SKM-1 (cell line): Measurements from ENCODE around the gene SSR3.
"Not testable (repeated sequence)": the region's sequence is repeated elsewhere in the genome, so short reads cannot be mapped to it uniquely, and the experiment has no call there.

Experiments used
- DNase-seq: peaks from one replicate; lab custom pipeline; 2025; ENCODE audit not compliant: unreplicated experiment; lab: John Stamatoyannopoulos, UW

Gene SSR3

GRCh38 chr3:156554842-156555687 lies at the start of gene SSR3:
Gene SSR3, minus strand, starts transcription at chr3:156555117. Its CDS starts 28 bp downstream, at chr3:156555089.
- DNase-seq = peak; percentile 96

GRCh38 chr3:156604064-156604641 lies 49.2 kb upstream of the SSR3 start:
- no peak for DNase-seq

GRCh38 chr3:156603379-156604017 lies 48.6 kb upstream of the SSR3 start:
- DNase-seq = no peak

GRCh38 chr3:156602424-156602823 lies 47.5 kb upstream of the SSR3 start:
- no peak for DNase-seq

GRCh38 chr3:156601497-156601896 lies 46.6 kb upstream of the SSR3 start:
- no peak for DNase-seq

GRCh38 chr3:156600834-156601233 lies 45.9 kb upstream of the SSR3 start:
- DNase-seq = no peak

GRCh38 chr3:156599089-156599874 lies 44.4 kb upstream of the SSR3 start:
- DNase-seq = no peak

GRCh38 chr3:156598413-156598812 lies 43.5 kb upstream of the SSR3 start:
- DNase-seq = no peak

GRCh38 chr3:156594219-156594683 lies 39.3 kb upstream of the SSR3 start:
- DNase-seq = no peak

GRCh38 chr3:156593814-156594213 lies 38.9 kb upstream of the SSR3 start:
- DNase-seq = no peak

- not testable (repeated sequence) for DNase-seq
These were observed 34.9 kb upstream of the SSR3 start for GRCh38 chr3:156589806-156590205.

- no peak for DNase-seq
These were observed 32.8 kb upstream of the SSR3 start for GRCh38 chr3:156587760-156588069.

GRCh38 chr3:156586905-156587759 lies 32.2 kb upstream of the SSR3 start:
- DNase-seq = peak; percentile 67

GRCh38 chr3:156583469-156583868 lies 28.6 kb upstream of the SSR3 start:
- no peak for DNase-seq

GRCh38 chr3:156582532-156583183 lies 27.7 kb upstream of the SSR3 start:
- no peak for DNase-seq

GRCh38 chr3:156581954-156582353 lies 27.0 kb upstream of the SSR3 start:
- DNase-seq = no peak

- DNase-seq = no peak
These were observed 26.1 kb upstream of the SSR3 start for GRCh38 chr3:156581033-156581432.

GRCh38 chr3:156579427-156579851 lies 24.5 kb upstream of the SSR3 start:
- peak; percentile 88 for DNase-seq

- no peak for DNase-seq
These were observed 22.8 kb upstream of the SSR3 start for GRCh38 chr3:156577736-156578135.
